ENCODE measurements around the gene MYH1.

The MYH1 gene

GRCh38 chr17:10477701-10478100 is 40.6 kb downstream of the MYH1 start:
- no peak for DNase-seq

- DNase-seq = no peak
Measured at GRCh38 chr17:10474536-10474935, 43.8 kb downstream of the MYH1 start.

- DNase-seq = no peak
Measured at GRCh38 chr17:10471858-10472257, 46.5 kb downstream of the MYH1 start.

GRCh38 chr17:10469459-10469858 is 48.9 kb downstream of the MYH1 start, which contains the start of gene MYH4:
Gene MYH4 (minus strand): TSS chr17:10469559. CDS start chr17:10466745, 2,814 bp downstream.
- no peak for DNase-seq

GRCh38 chr17:10463402-10463801 is 54.9 kb downstream of the MYH1 start:
- no peak for DNase-seq

GRCh38 chr17:10460062-10460461 is 58.3 kb downstream of the MYH1 start:
- no peak for DNase-seq

GRCh38 chr17:10458701-10459100 is 59.6 kb downstream of the MYH1 start:
- DNase-seq = no peak

- no peak for DNase-seq
Measured at GRCh38 chr17:10457952-10458351, 60.4 kb downstream of the MYH1 start.

GRCh38 chr17:10447026-10447931 is 71.1 kb downstream of the MYH1 start:
- peak; percentile 17 to 35 for DNase-seq

Data from NCI-H526 (cell line).